GM18951 (cell line): ENCODE results near the gene ANKIB1.
"Not testable (repeated sequence)": the region's sequence is repeated elsewhere in the genome, so short reads cannot be mapped to it uniquely, and the experiment has no call there.

Experiments used
- POLR2A ChIP-seq: IDR thresholded peaks from 4 replicates; pipeline ENCODE4 v1.6.1; 2011; ENCODE audit warnings: mild to moderate bottlenecking; ENCODE audit not compliant: insufficient read length, insufficient read depth; ENCODE audit errors: extremely low read depth
- in situ Hi-C: fragments of 300-500 bp; cut with MboI; formaldehyde crosslinking; loops from one replicate; pipeline ENCODE4 v1.12.0; 2022; ENCODE audit warnings: low sequenced_read_pairs, mixed read lengths, inconsistent platforms; ENCODE audit not compliant: unreplicated experiment

The ANKIB1 gene

GRCh38 chr7:92251181-92251580 is 5.4 kb downstream of the ANKIB1 start:
- in situ Hi-C loops = no loop called here
- TF ChIP-seq POLR2A = no peak

- TF ChIP-seq POLR2A = no peak
- in situ Hi-C loops = no loop called here
These were observed 7.5 kb downstream of the ANKIB1 start for GRCh38 chr7:92253251-92253650.

GRCh38 chr7:92254800-92255199 is 9.0 kb downstream of the ANKIB1 start:
- in situ Hi-C loops = not testable (repeated sequence)

- in situ Hi-C loops = no loop called here
- TF ChIP-seq POLR2A = no peak
These were observed 9.5 kb downstream of the ANKIB1 start for GRCh38 chr7:92255308-92255707.

- in situ Hi-C loops = no loop called here
These were observed 13.3 kb downstream of the ANKIB1 start for GRCh38 chr7:92259062-92259461.

GRCh38 chr7:92259610-92260247 is 14.0 kb downstream of the ANKIB1 start:
- no peak for TF ChIP-seq POLR2A
- in situ Hi-C loops = no loop called here

More at GRCh38 chr7:92259062-92259461, 13.3 kb downstream of the ANKIB1 start:
- TF ChIP-seq POLR2A = no peak

- in situ Hi-C loops = no loop called here
- TF ChIP-seq POLR2A = no peak
These were observed 14.5 kb downstream of the ANKIB1 start for GRCh38 chr7:92260248-92260781.

- in situ Hi-C loops = no loop called here
- TF ChIP-seq POLR2A = no peak
These were observed 20.9 kb downstream of the ANKIB1 start for GRCh38 chr7:92266415-92267241.

- in situ Hi-C loops = no loop called here
- TF ChIP-seq POLR2A = no peak
These were observed 23.1 kb downstream of the ANKIB1 start for GRCh38 chr7:92268921-92269320.

GRCh38 chr7:92275327-92275726 is 29.6 kb downstream of the ANKIB1 start:
- TF ChIP-seq POLR2A = no peak
- in situ Hi-C loops = no loop called here

GRCh38 chr7:92276460-92276864 is 30.7 kb downstream of the ANKIB1 start:
- TF ChIP-seq POLR2A = no peak

GRCh38 chr7:92279396-92280031 is 33.7 kb downstream of the ANKIB1 start:
- in situ Hi-C loops = no loop called here
- no peak for TF ChIP-seq POLR2A

More at GRCh38 chr7:92276460-92276864, 30.7 kb downstream of the ANKIB1 start:
- in situ Hi-C loops = no loop called here

GRCh38 chr7:92281031-92281430 is 35.3 kb downstream of the ANKIB1 start:
- TF ChIP-seq POLR2A = no peak
- in situ Hi-C loops = no loop called here
